GM21619 (cell line): ENCODE data around the gene SC5D.

Source experiments
- ATAC-seq: cut with Tn5 transposase; IDR thresholded peaks from one replicate; pipeline ENCODE4 v1.9.1; 2021; ENCODE audit not compliant: unreplicated experiment

Gene SC5D

DNA sequence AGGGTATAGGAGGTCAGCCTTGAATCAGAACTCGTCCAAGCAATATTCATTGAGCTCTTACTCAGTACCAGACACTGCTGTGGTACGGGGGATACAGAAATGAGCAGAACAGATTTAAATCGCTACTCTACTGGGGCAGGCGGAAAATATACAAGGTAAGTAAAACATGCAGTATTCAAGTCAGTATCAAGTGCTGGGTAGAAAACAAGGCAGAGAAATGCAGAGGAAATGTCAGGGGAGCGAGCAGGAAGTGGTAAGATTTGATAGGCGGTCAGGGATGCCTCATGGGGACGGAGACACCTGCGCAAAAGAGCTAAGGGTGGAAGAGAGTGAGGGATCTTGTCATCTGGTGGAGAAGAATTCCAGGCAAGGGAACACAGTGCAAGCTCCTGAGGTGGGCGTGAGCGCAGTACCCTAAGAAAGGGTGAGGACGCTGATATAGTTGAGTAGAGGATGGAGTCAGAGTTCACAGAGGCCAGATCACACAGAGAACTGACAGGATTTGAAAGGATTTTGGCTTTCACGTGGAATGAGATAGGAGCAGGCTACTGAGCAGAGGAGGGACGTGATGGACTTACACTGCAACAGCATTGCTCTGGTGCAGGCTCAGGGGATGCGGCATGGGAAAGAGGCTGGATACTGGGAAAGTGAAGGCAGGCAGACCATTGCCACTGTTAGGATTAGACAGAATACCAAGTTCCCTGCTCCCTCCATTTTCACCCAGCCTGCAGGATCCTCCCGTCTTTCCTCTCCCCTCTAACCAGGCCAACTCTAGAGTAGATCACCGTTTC lies 35.8 kb downstream of the SC5D start:
- ATAC-seq: no peak

DNA sequence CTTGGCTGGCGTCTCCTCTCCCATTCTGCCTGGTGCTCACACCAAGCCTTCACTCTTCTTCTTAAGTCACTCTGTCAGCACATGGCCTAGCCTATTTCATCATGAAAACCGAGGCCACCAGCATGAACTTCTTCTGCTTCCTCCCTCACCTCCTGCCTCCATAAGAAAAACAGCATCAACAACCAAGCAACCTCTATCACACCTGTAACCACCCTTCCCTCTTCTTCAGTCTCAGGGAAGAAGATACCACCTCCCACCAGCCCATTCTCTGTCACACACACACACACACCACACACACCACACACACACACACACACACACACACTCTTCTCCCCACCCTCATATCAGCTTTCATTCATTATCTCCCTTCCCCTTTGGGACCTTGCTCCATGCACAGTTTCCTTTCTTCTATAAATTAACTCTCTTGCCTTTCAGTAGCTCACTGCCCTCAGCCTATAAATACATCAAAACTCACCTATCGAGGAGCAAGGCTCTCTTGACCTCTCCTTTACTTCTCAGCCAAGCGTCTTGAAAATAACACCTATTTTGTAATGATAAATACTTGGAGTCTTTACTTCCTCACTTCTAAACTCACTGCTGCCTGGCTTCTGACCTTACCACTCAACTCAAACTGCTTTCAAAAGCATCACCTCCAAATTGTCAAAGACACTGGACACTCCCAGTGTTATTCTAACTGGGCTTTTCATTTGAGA lies 36.6 kb downstream of the SC5D start:
- ATAC-seq: no peak

DNA sequence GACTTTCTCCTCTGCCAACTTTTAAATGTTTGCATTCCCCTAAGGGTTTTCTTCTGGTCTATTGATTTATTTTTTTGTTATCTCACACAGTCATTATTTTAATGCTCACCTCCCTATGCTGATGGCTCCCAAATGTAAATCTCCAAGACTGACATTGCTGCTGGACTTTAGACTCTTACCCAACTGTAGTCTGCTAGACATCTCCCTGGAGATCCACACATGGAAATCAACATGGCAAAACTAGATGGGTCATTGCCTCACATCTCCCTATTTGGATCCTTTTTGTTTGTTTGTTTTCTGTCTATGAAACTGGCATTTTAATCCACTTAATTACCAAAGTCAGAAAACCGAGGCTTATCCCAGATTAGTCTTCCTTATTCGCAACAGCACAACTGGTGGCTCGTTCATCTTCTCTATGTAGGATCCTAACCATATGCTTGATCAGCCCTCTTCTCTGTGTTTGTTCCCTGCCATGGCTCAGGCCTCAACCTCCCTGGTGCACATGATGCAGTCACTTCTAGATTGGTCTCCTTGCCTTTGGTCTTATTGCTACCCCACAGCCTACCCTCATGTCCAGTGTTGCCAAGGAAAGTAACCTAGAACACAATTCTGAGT lies 37.3 kb downstream of the SC5D start:
- ATAC-seq: no peak

DNA sequence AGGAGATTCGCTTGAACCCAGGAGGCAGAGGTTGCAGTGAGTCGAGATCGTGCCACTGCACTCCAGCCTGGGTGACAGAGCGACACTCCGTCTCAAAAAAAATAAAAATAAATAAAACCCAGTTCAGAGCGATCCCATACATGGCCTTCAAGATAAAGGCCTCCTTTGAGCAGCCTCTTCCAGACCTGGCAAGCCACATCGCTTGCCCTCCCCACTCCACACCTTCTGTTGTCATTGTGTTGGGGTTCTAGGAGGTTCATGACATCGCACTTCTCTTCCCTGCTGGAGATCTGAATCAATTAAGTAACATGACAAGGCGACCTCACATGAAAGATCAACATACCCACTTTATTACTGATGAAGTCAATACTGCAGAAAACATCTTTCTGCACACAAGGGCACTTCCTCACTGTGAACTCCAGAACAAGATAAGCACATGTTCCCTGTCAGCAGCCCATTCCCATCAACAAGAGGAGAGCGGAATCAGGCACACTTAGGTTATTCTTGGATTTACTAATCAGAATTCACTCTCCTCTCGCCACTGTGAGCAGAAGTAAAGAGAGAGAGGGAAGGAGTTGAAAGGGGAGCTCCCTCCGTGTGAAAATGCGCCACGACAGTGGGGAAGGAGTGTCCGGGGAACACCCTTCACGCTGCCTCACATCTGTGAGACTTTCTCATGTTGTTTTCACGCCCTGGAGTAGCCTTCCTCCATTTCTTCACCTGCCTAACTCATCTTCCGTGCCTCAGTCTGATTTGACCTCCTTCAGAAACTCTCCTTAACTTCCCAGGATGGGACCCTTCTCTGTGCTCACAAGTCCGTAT lies 38.3 kb downstream of the SC5D start:
- ATAC-seq: no peak

DNA sequence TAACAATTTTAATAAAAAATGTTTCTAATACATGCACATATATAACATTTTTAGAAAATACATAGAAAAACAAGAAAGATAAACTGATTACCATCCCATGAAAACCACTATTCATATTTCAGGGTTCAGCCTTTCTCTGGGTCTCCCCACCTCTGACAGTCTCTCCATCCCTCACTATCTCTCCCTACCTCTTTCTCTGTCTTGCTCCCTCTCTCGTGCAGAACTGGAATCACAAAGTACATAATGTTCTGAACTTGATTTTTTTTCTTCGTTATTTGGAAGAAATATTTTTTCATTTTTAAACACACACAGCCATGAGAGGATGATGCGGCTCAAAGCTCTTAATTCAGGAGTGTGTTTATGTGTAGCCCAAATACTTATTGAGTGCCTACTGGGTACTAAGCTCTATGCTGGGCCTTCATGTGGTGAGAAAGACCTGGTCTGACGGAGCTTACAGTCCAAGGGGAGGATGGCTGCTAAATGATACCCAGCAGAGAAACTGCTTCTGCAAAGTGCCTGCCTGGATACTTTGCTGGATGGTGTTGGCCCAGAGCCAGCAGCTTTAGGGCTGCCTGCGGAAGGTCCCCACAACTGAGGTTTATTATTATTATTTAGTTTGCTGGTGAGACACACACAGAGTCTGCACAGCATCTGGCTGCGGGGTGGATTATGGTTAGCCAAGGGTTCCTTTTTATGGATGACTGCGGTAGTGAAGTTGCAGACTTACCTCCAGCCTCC lies 42.6 kb downstream of the SC5D start:
- ATAC-seq: no peak

- no peak for ATAC-seq
These were observed 43.8 kb downstream of the SC5D start for GRCh38 chr11:121336279-121336937.

- no peak for ATAC-seq
These were observed 44.5 kb downstream of the SC5D start for GRCh38 chr11:121337078-121337477.

GRCh38 chr11:121337740-121338272 lies 45.2 kb downstream of the SC5D start:
- ATAC-seq: no peak

- ATAC-seq: no peak
These were observed 46.0 kb downstream of the SC5D start for GRCh38 chr11:121338536-121338935.

- ATAC-seq: no peak
These were observed 47.5 kb downstream of the SC5D start for GRCh38 chr11:121340032-121340580.

DNA sequence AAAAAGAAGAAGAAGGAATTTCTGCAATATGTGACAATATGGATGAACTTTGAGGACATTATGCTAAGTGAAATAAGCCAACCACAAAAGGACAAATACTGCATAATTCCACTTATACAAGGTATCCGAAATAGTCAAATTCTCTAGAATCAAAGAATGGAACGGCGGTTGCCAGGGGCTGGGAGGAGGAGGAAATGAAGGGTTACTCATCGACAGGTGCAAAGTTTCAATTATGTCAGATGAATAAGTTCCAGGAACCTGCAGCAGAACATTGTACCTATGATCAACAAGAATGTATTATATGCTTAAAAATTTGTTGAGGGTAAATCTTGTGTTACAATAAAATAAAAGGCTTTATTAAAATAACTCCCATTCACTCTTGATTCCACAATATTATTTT lies 49.0 kb downstream of the SC5D start:
- ATAC-seq: peak; percentile 43

- no peak for ATAC-seq
These were observed 52.3 kb downstream of the SC5D start for GRCh38 chr11:121344824-121345223.

GRCh38 chr11:121347094-121347493 lies 54.5 kb downstream of the SC5D start:
- ATAC-seq: no peak

DNA sequence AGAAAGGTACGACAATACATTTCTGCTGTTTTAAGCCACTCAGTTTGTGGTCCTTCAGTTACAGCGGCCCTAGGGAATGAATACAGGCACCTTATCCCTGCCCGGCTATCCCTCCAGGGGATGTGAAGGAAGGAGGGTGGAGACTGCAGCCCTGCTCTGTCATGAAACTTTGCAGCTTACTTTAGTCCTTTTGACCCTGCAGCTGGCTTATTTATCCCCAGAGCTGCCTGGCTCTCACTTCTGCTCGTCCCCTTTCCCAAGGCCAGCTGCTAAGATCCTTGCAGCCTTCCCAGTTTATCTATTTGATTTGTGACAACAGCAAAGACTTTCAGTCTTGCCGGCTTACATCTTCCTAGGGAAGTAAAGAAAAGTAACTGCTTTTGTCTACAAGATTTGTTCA lies 55.2 kb downstream of the SC5D start:
- ATAC-seq: no peak

GRCh38 chr11:121348220-121348875 lies 55.8 kb downstream of the SC5D start:
- no peak for ATAC-seq

- no peak for ATAC-seq
These were observed 57.2 kb downstream of the SC5D start for GRCh38 chr11:121349790-121350189.

GRCh38 chr11:121350314-121351082 lies 57.9 kb downstream of the SC5D start:
- ATAC-seq: no peak

DNA sequence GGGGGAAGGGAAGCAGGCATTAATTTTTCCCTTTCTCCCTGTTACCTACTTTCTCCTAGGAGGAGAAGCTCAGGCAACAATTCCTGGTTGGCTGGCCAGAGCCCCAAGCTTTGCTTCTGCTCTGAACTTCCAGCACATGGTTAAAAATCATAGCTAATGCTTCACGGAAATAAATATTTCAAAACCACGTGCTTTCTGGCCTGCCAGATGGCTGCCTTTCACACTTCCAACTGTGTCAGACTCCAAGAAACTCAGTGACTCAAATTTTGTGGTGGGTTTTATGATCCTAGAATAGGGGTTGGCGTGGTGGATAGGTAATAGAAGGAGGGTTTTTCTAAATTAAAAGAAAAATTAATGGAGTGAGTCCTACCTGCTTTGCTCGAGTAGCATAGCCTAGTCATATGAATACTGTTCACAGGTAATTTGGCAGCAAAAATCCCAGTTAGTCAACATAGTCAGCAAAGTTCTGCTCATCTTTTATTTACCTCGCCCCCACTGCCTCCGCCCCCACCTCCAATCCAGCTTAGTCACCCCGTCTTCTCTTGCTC lies 58.6 kb downstream of the SC5D start:
- ATAC-seq: no peak
